Body of pancreas (tissue), 4 donors: ENCODE data around the gene UBR2. TPM values are rescaled to one million over a fixed set of nuclear protein-coding genes. Genes with fewer than 3 reads are reported as not detected.
"Not testable (repeated sequence)": the region's sequence is repeated elsewhere in the genome, so short reads cannot be mapped to it uniquely, and the experiment has no call there.

ENCODE experiments used
- ATAC-seq: fragments of 150-250 bp; one replicate; pipeline ENCODE4 v1.9.1; 2016
- DNase-seq, 4 donors: peaks; one replicate each; pipeline ENCODE4 v3.0.0-alpha.2; 2019
- H3K27ac ChIP-seq, 4 donors: fragments of 200-600 bp; sonication (generic); 1 replicate in 3 of 4; 2 replicates in 1 of 4; pipeline versions ENCODE4 v1.5.1 to v1.6.1; 2016 to 2019; ENCODE audit warnings: mild to moderate bottlenecking in 1 of 4, mixed read lengths in 1 of 4, moderate library complexity in 1 of 4
- H3K27me3 ChIP-seq, 2 donors: fragments of 200-600 bp; sonication (generic); one replicate each; pipeline ENCODE4 v1.6.0; 2016; ENCODE audit warnings: mild to moderate bottlenecking in 1 of 2
- H3K36me3 ChIP-seq, 2 donors: fragments of 200-600 bp; sonication (generic); replicated peaks in 1 of 2; 2 replicates each; pipeline ENCODE4 v1.5.1; 2016; ENCODE audit warnings: low read depth in 2 of 2; ENCODE audit not compliant: insufficient read depth in 1 of 2
- H3K4me1 ChIP-seq: fragments of 200-600 bp; sonication (generic); one replicate; pipeline ENCODE4 v1.6.0; 2016
- H3K4me3 ChIP-seq, 2 donors: fragments of 200-600 bp; sonication (generic); 1 replicate in 1 of 2; 2 replicates in 1 of 2; pipeline ENCODE4 v1.5.1; 2016 to 2019
- H3K9me3 ChIP-seq, 3 donors: fragments of 200-600 bp; sonication (generic); 1 replicate in 2 of 3; 2 replicates in 1 of 3; pipeline ENCODE4 v1.5.1; 2016
- CTCF ChIP-seq, 7 experiments: fragments of 450-650 bp in 4 of 7; fragments of 200-600 bp in 3 of 7; sonication (generic) in 3 of 7; IDR thresholded peaks; one replicate each; pipeline ENCODE4 v1.5.1; 2016 to 2019; ENCODE audit warnings: antibody characterized with exemption in 7 of 7
- POLR2A ChIP-seq, 3 donors: fragments of 450-650 bp; IDR thresholded peaks; one replicate each; pipeline ENCODE4 v1.6.1; 2016; ENCODE audit warnings: antibody characterized with exemption in 3 of 3, mild to moderate bottlenecking in 2 of 3
- WGBS, 2 donors: methylation state at CpG; one replicate each; pipeline ENCODE4 v1.1.5; 2017; 5-methylcytosine and 5-hydroxymethylcytosine counted together
- intact Hi-C: fragments of 100-400 bp; cut with DNase I; formaldehyde crosslinking; loops from one replicate; pipeline ENCODE4 v1.15.1; 2023
- total RNA-seq, 2 donors: library from RNA; depleted of rRNA; stranded (reverse); fragments of >200 nt; gene quantifications; one replicate each; pipeline ENCODE4 v1.1.0, GENCODE V29; 2016

The UBR2 gene
- total RNA-seq, 2 donors from 2014 or later = 19.4 to 23.9 TPM

- intact Hi-C loops = loop anchor here (5.0 kb wide), 1 partner anchor 217 kb away; the partner anchor contains the start of gene RPL7L1
- peaks cover 4% of the 10 kb centered on the region for H3K4me1 ChIP-seq
- peaks cover 4 to 28% of the 10 kb centered on the region in 2 donors for H3K36me3 ChIP-seq
- no peak overlapping the region for H3K4me3 ChIP-seq
- no peaks in the 10 kb centered on the region for H3K9me3 ChIP-seq
- no peaks in the 10 kb centered on the region for H3K27me3 ChIP-seq
- no peak for TF ChIP-seq POLR2A (IDR thresholded peaks at IDR 0.05)
- TF ChIP-seq CTCF (IDR thresholded peaks at IDR 0.05) = no peak
- no peak overlapping the region for H3K27ac ChIP-seq
- no peak for ATAC-seq
- DNase-seq = no peak
- 14 to 22% methylated on average over 1 of the region's 1 CpG for WGBS, 2 donors
Observed at GRCh38 chr6:42659806-42660205, 96.0 kb downstream of the UBR2 start.

- Histone ChIP-seq H3K36me3 (peaks cover 10 to 37% of the 10 kb centered on the region in 2 donors), H3K4me1 (peaks cover 4% of the 10 kb centered on the region), H3K27me3 (no peaks in the 10 kb centered on the region), H3K27ac (peak overlapping the region in 1 of 4 donors; percentile 24), H3K9me3 (no peaks in the 10 kb centered on the region), H3K4me3 (no peak overlapping the region)
- WGBS, 2 donors = 0 to 1% methylated on average over 5 of the region's 5 CpGs
- TF ChIP-seq POLR2A (IDR thresholded peaks at IDR 0.05) (no peak), CTCF (IDR thresholded peaks at IDR 0.05) (peak; percentile 70 to 96 (median 92))
- DNase-seq (peak; percentile 80 to 87 (median 84)), ATAC-seq (peak; percentile 90)
- intact Hi-C loops = loop anchor here (5.0 kb wide), 1 partner anchor 216 kb away; the partner anchor contains the start of gene RPL7L1
Observed at GRCh38 chr6:42661540-42662153, 97.8 kb downstream of the UBR2 start.

- H3K36me3 ChIP-seq = peaks cover 5 to 26% of the 10 kb centered on the region in 2 donors
- H3K4me1 ChIP-seq = peaks cover 4% of the 10 kb centered on the region
- H3K4me3 ChIP-seq = no peak overlapping the region
- H3K27ac ChIP-seq = no peak overlapping the region
- WGBS, 2 donors = 87 to 90% methylated on average over 2 of the region's 2 CpGs
- no peaks in the 10 kb centered on the region for H3K9me3 ChIP-seq
- ATAC-seq (no peak), DNase-seq (no peak)
- intact Hi-C loops = loop anchor here (5.0 kb wide), 2 partner anchors 58 to 213 kb away; partner anchors contain the start of genes PRPH2 and RPL7L1
- TF ChIP-seq POLR2A (IDR thresholded peaks at IDR 0.05) (no peak), CTCF (IDR thresholded peaks at IDR 0.05) (no peak)
- H3K27me3 ChIP-seq = no peaks in the 10 kb centered on the region
Observed at GRCh38 chr6:42664718-42665117, 100.9 kb downstream of the UBR2 start.

- H3K9me3 ChIP-seq, ATAC-seq, DNase-seq, H3K27me3 ChIP-seq, H3K27ac ChIP-seq, H3K4me3 ChIP-seq, H3K4me1 ChIP-seq: not testable (repeated sequence)
- intact Hi-C loops = loop anchor here (10.0 kb wide), 1 partner anchor 180 kb away; no protein-coding TSS in a partner anchor
- peaks cover 5 to 64% of the 10 kb centered on the region in 2 donors for H3K36me3 ChIP-seq
- WGBS, 2 donors = 81 to 91% methylated on average over 6 of the region's 6 CpGs
Observed at GRCh38 chr6:42674368-42674767, 110.5 kb downstream of the UBR2 start.

- no peak overlapping the region for H3K27ac ChIP-seq
- no peaks in the 10 kb centered on the region for H3K9me3 ChIP-seq
- no peak overlapping the region for H3K4me3 ChIP-seq
- ATAC-seq = no peak
- H3K27me3 ChIP-seq = no peaks in the 10 kb centered on the region
- TF ChIP-seq POLR2A (IDR thresholded peaks at IDR 0.05) = no peak
- TF ChIP-seq CTCF (IDR thresholded peaks at IDR 0.05) = no peak
- peaks cover 5 to 66% of the 10 kb centered on the region in 2 donors for H3K36me3 ChIP-seq
- intact Hi-C loops = loop anchor here (10.0 kb wide), 1 partner anchor 180 kb away; no protein-coding TSS in a partner anchor
- WGBS, 2 donors = 82 to 86% methylated on average over 3 of the region's 3 CpGs
- no peaks in the 10 kb centered on the region for H3K4me1 ChIP-seq
- no peak for DNase-seq
Observed at GRCh38 chr6:42674780-42675179, 111.0 kb downstream of the UBR2 start.
